Neural cell (in vitro differentiated cells): ENCODE measurements around the gene PBX4.

Source experiments
- EP300 ChIP-seq: fragments of 450-650 bp; conservative IDR thresholded peaks from 2 replicates; pipeline ENCODE4 v1.6.1; 2014; ENCODE audit warnings: antibody characterized with exemption, mild to moderate bottlenecking, moderate library complexity; ENCODE audit not compliant: poor library complexity, severe bottlenecking
- TAF1 ChIP-seq: IDR thresholded peaks from 2 replicates; pipeline ENCODE4 v1.6.1; 2012; ENCODE audit warnings: low read depth
- TF ChIP-seq, protein P1 (sequence below): IDR thresholded peaks from 2 replicates; pipeline ENCODE4 v1.6.1; 2012; ENCODE audit warnings: borderline replicate concordance
- TF ChIP-seq, protein P2 (sequence below): fragments of 450-650 bp; IDR thresholded peaks from 2 replicates; pipeline ENCODE4 v1.5.1; 2014; ENCODE audit warnings: antibody characterized with exemption, mild to moderate bottlenecking, moderate library complexity; ENCODE audit not compliant: poor library complexity, severe bottlenecking

DNA sequence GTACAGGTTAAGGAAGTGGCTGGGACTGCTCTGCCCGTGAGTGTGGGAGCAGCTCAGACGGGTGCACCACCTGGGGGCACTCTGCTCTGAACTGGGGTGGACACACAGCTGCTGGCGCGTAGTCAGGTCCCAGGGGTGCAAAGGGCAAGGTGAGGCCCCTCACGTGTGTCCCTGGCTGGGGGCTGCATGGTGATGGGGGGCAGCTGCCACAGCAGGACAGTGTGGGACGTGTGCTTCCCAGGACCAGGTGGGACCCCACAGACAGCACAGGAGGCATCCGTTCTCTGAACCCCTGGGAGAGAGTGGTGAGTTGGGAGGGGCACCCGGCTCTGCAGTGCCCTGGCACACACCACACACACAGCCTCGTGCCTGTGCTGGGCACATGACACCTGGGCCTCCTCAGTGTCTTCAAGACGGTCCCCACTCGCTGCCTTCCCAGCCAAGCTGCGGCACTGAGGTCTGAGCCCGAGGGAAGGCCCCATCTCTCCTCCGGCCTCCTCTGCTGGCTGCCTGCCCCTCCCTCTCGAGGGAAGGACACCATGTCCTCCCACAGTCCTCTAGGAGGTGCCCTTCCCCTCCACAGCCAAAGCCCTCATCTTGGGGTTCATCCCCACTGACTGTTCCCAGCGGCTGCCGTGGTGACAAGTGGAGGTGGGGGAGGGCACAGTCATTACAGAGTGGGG, 55.7 kb downstream of the PBX4 start:
- TF ChIP-seq EP300, result no peak
- TF ChIP-seq, protein P1, sequence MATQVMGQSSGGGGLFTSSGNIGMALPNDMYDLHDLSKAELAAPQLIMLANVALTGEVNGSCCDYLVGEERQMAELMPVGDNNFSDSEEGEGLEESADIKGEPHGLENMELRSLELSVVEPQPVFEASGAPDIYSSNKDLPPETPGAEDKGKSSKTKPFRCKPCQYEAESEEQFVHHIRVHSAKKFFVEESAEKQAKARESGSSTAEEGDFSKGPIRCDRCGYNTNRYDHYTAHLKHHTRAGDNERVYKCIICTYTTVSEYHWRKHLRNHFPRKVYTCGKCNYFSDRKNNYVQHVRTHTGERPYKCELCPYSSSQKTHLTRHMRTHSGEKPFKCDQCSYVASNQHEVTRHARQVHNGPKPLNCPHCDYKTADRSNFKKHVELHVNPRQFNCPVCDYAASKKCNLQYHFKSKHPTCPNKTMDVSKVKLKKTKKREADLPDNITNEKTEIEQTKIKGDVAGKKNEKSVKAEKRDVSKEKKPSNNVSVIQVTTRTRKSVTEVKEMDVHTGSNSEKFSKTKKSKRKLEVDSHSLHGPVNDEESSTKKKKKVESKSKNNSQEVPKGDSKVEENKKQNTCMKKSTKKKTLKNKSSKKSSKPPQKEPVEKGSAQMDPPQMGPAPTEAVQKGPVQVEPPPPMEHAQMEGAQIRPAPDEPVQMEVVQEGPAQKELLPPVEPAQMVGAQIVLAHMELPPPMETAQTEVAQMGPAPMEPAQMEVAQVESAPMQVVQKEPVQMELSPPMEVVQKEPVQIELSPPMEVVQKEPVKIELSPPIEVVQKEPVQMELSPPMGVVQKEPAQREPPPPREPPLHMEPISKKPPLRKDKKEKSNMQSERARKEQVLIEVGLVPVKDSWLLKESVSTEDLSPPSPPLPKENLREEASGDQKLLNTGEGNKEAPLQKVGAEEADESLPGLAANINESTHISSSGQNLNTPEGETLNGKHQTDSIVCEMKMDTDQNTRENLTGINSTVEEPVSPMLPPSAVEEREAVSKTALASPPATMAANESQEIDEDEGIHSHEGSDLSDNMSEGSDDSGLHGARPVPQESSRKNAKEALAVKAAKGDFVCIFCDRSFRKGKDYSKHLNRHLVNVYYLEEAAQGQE, result no peak
- TF ChIP-seq, protein P2, sequence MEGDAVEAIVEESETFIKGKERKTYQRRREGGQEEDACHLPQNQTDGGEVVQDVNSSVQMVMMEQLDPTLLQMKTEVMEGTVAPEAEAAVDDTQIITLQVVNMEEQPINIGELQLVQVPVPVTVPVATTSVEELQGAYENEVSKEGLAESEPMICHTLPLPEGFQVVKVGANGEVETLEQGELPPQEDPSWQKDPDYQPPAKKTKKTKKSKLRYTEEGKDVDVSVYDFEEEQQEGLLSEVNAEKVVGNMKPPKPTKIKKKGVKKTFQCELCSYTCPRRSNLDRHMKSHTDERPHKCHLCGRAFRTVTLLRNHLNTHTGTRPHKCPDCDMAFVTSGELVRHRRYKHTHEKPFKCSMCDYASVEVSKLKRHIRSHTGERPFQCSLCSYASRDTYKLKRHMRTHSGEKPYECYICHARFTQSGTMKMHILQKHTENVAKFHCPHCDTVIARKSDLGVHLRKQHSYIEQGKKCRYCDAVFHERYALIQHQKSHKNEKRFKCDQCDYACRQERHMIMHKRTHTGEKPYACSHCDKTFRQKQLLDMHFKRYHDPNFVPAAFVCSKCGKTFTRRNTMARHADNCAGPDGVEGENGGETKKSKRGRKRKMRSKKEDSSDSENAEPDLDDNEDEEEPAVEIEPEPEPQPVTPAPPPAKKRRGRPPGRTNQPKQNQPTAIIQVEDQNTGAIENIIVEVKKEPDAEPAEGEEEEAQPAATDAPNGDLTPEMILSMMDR, result no peak
- no peak for TF ChIP-seq TAF1
